SK-N-SH treated with all-trans-retinoic acid at 6 μM for 48 hours (cell line): ENCODE measurements around the gene CCDC122.
A peak's percentile ranks its signal among the peaks of the same experiment; 100 is the strongest.

Experiments
- ATAC-seq: fragments of 200-7000 bp; cut with Tn5 transposase; 3 replicates; pipeline ENCODE4 v1.9.1; 2020; ENCODE audit warnings: mild to moderate bottlenecking, moderate library complexity
- ARNTL ChIP-seq: fragments of 450-650 bp; formaldehyde crosslinking; IDR thresholded peaks from 2 replicates; pipeline ENCODE4 v1.5.0; 2020; ENCODE audit warnings: low read depth, mild to moderate bottlenecking, moderate library complexity, borderline replicate concordance
- BACH2 ChIP-seq: fragments of 250-450 bp; sonication (Bioruptor Pico); IDR thresholded peaks from 2 replicates; pipeline ENCODE4 v1.9.0; 2021; ENCODE audit warnings: mild to moderate bottlenecking, borderline replicate concordance
- CREB5 ChIP-seq: fragments of 250-450 bp; sonication (Bioruptor Pico); IDR thresholded peaks from 2 replicates; pipeline ENCODE4 v1.5.1; 2020; ENCODE audit warnings: low read depth, mild to moderate bottlenecking, moderate library complexity
- CSRNP3 ChIP-seq: fragments of 250-450 bp; sonication (Bioruptor Pico); IDR thresholded peaks from 2 replicates; pipeline ENCODE4 v1.5.1; 2021; ENCODE audit warnings: mild to moderate bottlenecking, moderate library complexity
- ESRRG ChIP-seq: fragments of 250-450 bp; sonication (Bioruptor Pico); IDR thresholded peaks from 2 replicates; pipeline ENCODE4 v1.6.1; 2021; ENCODE audit warnings: mild to moderate bottlenecking
- GLIS3 ChIP-seq: fragments of 250-450 bp; sonication (Bioruptor Pico); IDR thresholded peaks from 2 replicates; pipeline ENCODE4 v1.5.0; 2020; ENCODE audit warnings: mild to moderate bottlenecking, moderate library complexity
- ISL1 ChIP-seq: fragments of 250-450 bp; sonication (Bioruptor Pico); IDR thresholded peaks from 2 replicates; pipeline ENCODE4 v2.1.2; 2022; ENCODE audit warnings: mild to moderate bottlenecking, moderate library complexity
- PATZ1 ChIP-seq: fragments of 250-450 bp; sonication (Bioruptor Pico); IDR thresholded peaks from 2 replicates; pipeline ENCODE4 v1.8.0; 2020; ENCODE audit warnings: mild to moderate bottlenecking, moderate library complexity, borderline replicate concordance
- POU6F1 ChIP-seq: fragments of 250-450 bp; sonication (Bioruptor Pico); IDR thresholded peaks from 2 replicates; pipeline ENCODE4 v1.8.0; 2021; ENCODE audit warnings: low read depth, mild to moderate bottlenecking, moderate library complexity, borderline replicate concordance
- RARB ChIP-seq: fragments of 250-450 bp; sonication (Bioruptor Pico); IDR thresholded peaks from 2 replicates; pipeline ENCODE4 v1.8.0; 2021; ENCODE audit warnings: mild to moderate bottlenecking, moderate library complexity
- TOX ChIP-seq: fragments of 250-450 bp; sonication (Bioruptor Pico); IDR thresholded peaks from 2 replicates; pipeline ENCODE4 v1.8.0; 2021; ENCODE audit warnings: mild to moderate bottlenecking, moderate library complexity, borderline replicate concordance
- TSHZ2 ChIP-seq: fragments of 250-450 bp; sonication (Bioruptor Pico); IDR thresholded peaks from 2 replicates; pipeline ENCODE4 v1.5.0; 2020; ENCODE audit warnings: mild to moderate bottlenecking, moderate library complexity
- ZFP30 ChIP-seq: fragments of 450-650 bp; formaldehyde crosslinking; IDR thresholded peaks from 2 replicates; pipeline ENCODE4 v1.5.0; 2022; ENCODE audit warnings: mild to moderate bottlenecking, moderate library complexity
- ZNF565 ChIP-seq: fragments of 450-650 bp; formaldehyde crosslinking; conservative IDR thresholded peaks from 2 replicates; pipeline ENCODE4 v1.5.0; 2020; ENCODE audit warnings: low read depth, mild to moderate bottlenecking, moderate library complexity

Gene CCDC122

GRCh38 chr13:43848001-43848649 is 31.4 kb downstream of the CCDC122 start:
- no peak for ATAC-seq

GRCh38 chr13:43846496-43847158 is 32.9 kb downstream of the CCDC122 start:
- no peak for ATAC-seq
- TF ChIP-seq ZFP30 (CRISPR knock-in tag) (no peak), ARNTL (CRISPR knock-in tag) (no peak)
- TF ChIP-seq, all 23 proteins: peak for 0

More at GRCh38 chr13:43848001-43848649, 31.4 kb downstream of the CCDC122 start:
- no peak for TF ChIP-seq CREB5
- TF ChIP-seq POU6F1 (CRISPR knock-in tag), result no peak
- TF ChIP-seq RARB (CRISPR knock-in tag), result no peak
- no peak for TF ChIP-seq CSRNP3 (CRISPR knock-in tag)
- TF ChIP-seq TOX (CRISPR knock-in tag), result no peak
- TF ChIP-seq ESRRG (CRISPR knock-in tag), result no peak
- no peak for TF ChIP-seq ZNF565 (CRISPR knock-in tag)
- no peak for TF ChIP-seq ZFP30 (CRISPR knock-in tag)

- TF ChIP-seq PATZ1 (CRISPR knock-in tag) (peak; percentile 33; the same call in 1 of the 2 replicates), ISL1 (CRISPR knock-in tag) (peak; percentile 18; the same call in 1 of the 2 replicates), TSHZ2 (CRISPR knock-in tag) (no peak)
- ATAC-seq, result peak; percentile 59
These were observed 40.6 kb downstream of the CCDC122 start for GRCh38 chr13:43838909-43839308.

- TF ChIP-seq CSRNP3 (CRISPR knock-in tag) (no peak), ZNF565 (CRISPR knock-in tag) (no peak), CREB5 (no peak), ESRRG (CRISPR knock-in tag) (no peak), BACH2 (CRISPR knock-in tag) (no peak), GLIS3 (no peak)
- no peak for ATAC-seq
These were observed 43.8 kb downstream of the CCDC122 start for GRCh38 chr13:43835701-43836100.
